SHP77 (cell line): ENCODE results near the gene HGD.
"Not testable (repeated sequence)": the region's sequence is repeated elsewhere in the genome, so short reads cannot be mapped to it uniquely, and the experiment has no call there.

Source experiments
- DNase-seq, 2 experiments: peaks; one replicate each; lab custom pipeline; 2025; lab: John Stamatoyannopoulos, UW

HGD gene

GRCh38 chr3:120680193-120680894 is 1.7 kb downstream of the HGD start:
- no peak for DNase-seq

GRCh38 chr3:120678984-120679383 is 3.1 kb downstream of the HGD start:
- no peak for DNase-seq

GRCh38 chr3:120678331-120678947 is 3.6 kb downstream of the HGD start:
- DNase-seq, result peak; percentile 45 to 61

- not testable (repeated sequence) for DNase-seq
Measured at GRCh38 chr3:120677193-120677592, 4.8 kb downstream of the HGD start.

- no peak for DNase-seq
Measured at GRCh38 chr3:120673116-120673515, 8.9 kb downstream of the HGD start.

- DNase-seq, result no peak
Measured at GRCh38 chr3:120670576-120670975, 11.5 kb downstream of the HGD start.

- DNase-seq, result no peak
Measured at GRCh38 chr3:120664926-120665325, 17.1 kb downstream of the HGD start.

- DNase-seq, result no peak
Measured at GRCh38 chr3:120661945-120662344, 20.1 kb downstream of the HGD start.

- no peak for DNase-seq
Measured at GRCh38 chr3:120661106-120661905, 20.7 kb downstream of the HGD start.

- DNase-seq, result no peak
Measured at GRCh38 chr3:120659834-120660233, 22.2 kb downstream of the HGD start.

- DNase-seq, result no peak
Measured at GRCh38 chr3:120659285-120659684, 22.8 kb downstream of the HGD start.

GRCh38 chr3:120652896-120653545 is 29.0 kb downstream of the HGD start:
- no peak for DNase-seq

GRCh38 chr3:120652281-120652680 is 29.8 kb downstream of the HGD start:
- no peak for DNase-seq

GRCh38 chr3:120650311-120650710 is 31.7 kb downstream of the HGD start:
- DNase-seq, result no peak

- DNase-seq, result no peak
Measured at GRCh38 chr3:120649830-120650233, 32.2 kb downstream of the HGD start.

- no peak for DNase-seq
Measured at GRCh38 chr3:120648290-120648689, 33.7 kb downstream of the HGD start.

- no peak for DNase-seq
Measured at GRCh38 chr3:120646771-120647432, 35.1 kb downstream of the HGD start.

GRCh38 chr3:120645083-120645845 is 36.8 kb downstream of the HGD start:
- no peak for DNase-seq

GRCh38 chr3:120642368-120642948 is 39.6 kb downstream of the HGD start:
- no peak for DNase-seq

GRCh38 chr3:120641696-120642246 is 40.3 kb downstream of the HGD start:
- DNase-seq, result no peak
